Measurements from ENCODE around the gene ZDHHC23.
A peak's percentile ranks its signal among the peaks of the same experiment; 100 is the strongest.

ZDHHC23 gene

DNA sequence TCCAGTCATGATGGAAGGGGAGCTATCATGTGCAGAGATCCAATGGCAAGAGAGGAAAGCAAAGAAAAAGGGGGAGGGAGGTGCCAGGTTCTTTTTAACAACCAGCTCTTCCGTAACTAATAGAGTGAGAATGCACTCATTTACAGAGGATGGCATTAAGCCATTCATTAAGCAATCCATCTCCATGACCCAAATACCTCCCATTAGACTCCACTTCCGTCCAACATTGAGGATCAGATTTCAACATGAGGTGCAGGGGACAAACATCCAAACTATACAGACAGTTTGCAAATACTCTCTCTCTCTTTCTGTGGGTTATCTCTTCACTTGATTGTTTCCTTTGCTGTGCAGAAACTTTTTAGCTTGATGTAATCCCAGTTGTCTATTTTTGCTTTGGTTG, 21.2 kb downstream of the ZDHHC23 start:
- peak; percentile 50 for TF ChIP-seq NFIC (IDR thresholded peaks at IDR 0.05)
- TF ChIP-seq EP300 (IDR thresholded peaks at IDR 0.05; ENCODE audit: borderline replicate concordance): no peak
- no peak for TF ChIP-seq FOXM1 (IDR thresholded peaks at IDR 0.05; ENCODE audit: borderline replicate concordance, low read depth)
- TF ChIP-seq RAD21 (IDR thresholded peaks at IDR 0.05; ENCODE audit: low read depth): no peak
- TF ChIP-seq CREB1 (IDR thresholded peaks at IDR 0.05; ENCODE audit: low read depth): no peak
- TF ChIP-seq CEBPB (IDR thresholded peaks at IDR 0.05): peak; percentile 84
- no peak for TF ChIP-seq YY1 (IDR thresholded peaks at IDR 0.05; ENCODE audit: low read depth)
- TF ChIP-seq TCF12 (IDR thresholded peaks at IDR 0.05; ENCODE audit: low read depth): no peak

DNA sequence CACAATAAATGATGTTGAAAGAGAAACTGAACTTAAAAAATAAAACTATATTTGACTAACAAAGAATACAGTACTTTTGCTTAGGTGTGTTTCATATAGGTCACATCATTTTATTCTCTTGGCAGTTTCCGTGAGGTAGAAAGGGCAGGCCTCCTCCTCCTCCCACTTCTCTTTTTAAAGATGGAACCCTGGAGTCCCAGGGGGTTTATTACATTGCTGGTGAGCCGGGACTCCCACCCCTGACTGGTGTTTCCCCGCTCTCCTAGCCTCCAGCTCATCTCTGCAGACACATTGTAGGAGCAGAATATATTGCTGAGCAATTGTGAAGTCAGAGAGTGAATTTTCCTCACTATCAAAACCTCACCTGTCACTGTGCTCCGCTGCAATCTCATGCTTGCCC, 30.0 kb downstream of the ZDHHC23 start:
- TF ChIP-seq ZBTB7A (IDR thresholded peaks at IDR 0.05; ENCODE audit: low read depth) (no peak), YY1 (IDR thresholded peaks at IDR 0.05; ENCODE audit: low read depth) (no peak), TEAD4 (IDR thresholded peaks at IDR 0.05) (no peak), CREB1 (IDR thresholded peaks at IDR 0.05; ENCODE audit: low read depth) (no peak), TCF12 (IDR thresholded peaks at IDR 0.05; ENCODE audit: low read depth) (no peak), NFIC (IDR thresholded peaks at IDR 0.05) (no peak), RAD21 (IDR thresholded peaks at IDR 0.05; ENCODE audit: low read depth) (no peak), CEBPB (IDR thresholded peaks at IDR 0.05) (no peak), EP300 (IDR thresholded peaks at IDR 0.05; ENCODE audit: borderline replicate concordance) (no peak)
- TF ChIP-seq, protein P1, sequence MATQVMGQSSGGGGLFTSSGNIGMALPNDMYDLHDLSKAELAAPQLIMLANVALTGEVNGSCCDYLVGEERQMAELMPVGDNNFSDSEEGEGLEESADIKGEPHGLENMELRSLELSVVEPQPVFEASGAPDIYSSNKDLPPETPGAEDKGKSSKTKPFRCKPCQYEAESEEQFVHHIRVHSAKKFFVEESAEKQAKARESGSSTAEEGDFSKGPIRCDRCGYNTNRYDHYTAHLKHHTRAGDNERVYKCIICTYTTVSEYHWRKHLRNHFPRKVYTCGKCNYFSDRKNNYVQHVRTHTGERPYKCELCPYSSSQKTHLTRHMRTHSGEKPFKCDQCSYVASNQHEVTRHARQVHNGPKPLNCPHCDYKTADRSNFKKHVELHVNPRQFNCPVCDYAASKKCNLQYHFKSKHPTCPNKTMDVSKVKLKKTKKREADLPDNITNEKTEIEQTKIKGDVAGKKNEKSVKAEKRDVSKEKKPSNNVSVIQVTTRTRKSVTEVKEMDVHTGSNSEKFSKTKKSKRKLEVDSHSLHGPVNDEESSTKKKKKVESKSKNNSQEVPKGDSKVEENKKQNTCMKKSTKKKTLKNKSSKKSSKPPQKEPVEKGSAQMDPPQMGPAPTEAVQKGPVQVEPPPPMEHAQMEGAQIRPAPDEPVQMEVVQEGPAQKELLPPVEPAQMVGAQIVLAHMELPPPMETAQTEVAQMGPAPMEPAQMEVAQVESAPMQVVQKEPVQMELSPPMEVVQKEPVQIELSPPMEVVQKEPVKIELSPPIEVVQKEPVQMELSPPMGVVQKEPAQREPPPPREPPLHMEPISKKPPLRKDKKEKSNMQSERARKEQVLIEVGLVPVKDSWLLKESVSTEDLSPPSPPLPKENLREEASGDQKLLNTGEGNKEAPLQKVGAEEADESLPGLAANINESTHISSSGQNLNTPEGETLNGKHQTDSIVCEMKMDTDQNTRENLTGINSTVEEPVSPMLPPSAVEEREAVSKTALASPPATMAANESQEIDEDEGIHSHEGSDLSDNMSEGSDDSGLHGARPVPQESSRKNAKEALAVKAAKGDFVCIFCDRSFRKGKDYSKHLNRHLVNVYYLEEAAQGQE (IDR thresholded peaks at IDR 0.05; ENCODE audit: low read depth): no peak

DNA sequence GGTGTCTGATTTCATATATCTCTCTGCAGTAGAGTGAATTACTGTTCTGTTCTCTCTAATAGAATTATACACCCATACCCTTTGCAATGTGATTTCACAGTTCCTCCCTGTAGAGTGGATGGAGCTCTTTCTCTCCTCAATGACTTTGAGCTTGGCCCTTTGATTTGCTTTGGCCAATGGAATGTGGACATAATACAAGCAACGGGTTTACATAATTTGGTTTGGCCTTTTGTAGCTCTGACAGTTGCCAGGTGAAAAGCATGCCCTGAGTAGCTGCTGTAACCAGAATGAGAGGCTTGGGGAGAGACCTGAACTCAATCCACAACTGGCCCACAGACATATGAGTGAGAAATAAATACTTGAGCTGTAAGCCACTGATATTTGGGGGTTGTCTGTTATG, 32.1 kb downstream of the ZDHHC23 start:
- no peak for TF ChIP-seq TEAD4 (IDR thresholded peaks at IDR 0.05)
- no peak for TF ChIP-seq EP300 (IDR thresholded peaks at IDR 0.05; ENCODE audit: borderline replicate concordance)
- TF ChIP-seq CEBPB (IDR thresholded peaks at IDR 0.05): no peak
- TF ChIP-seq, protein P1 (IDR thresholded peaks at IDR 0.05; ENCODE audit: low read depth): no peak
- no peak for TF ChIP-seq FOXM1 (IDR thresholded peaks at IDR 0.05; ENCODE audit: borderline replicate concordance, low read depth)
- no peak for TF ChIP-seq CREB1 (IDR thresholded peaks at IDR 0.05; ENCODE audit: low read depth)
- TF ChIP-seq NFIC (IDR thresholded peaks at IDR 0.05): no peak
- no peak for TF ChIP-seq TCF12 (IDR thresholded peaks at IDR 0.05; ENCODE audit: low read depth)
- TF ChIP-seq YY1 (IDR thresholded peaks at IDR 0.05; ENCODE audit: low read depth): no peak
- no peak for TF ChIP-seq RAD21 (IDR thresholded peaks at IDR 0.05; ENCODE audit: low read depth)
- no peak for TF ChIP-seq EGR1 (IDR thresholded peaks at IDR 0.05)

DNA sequence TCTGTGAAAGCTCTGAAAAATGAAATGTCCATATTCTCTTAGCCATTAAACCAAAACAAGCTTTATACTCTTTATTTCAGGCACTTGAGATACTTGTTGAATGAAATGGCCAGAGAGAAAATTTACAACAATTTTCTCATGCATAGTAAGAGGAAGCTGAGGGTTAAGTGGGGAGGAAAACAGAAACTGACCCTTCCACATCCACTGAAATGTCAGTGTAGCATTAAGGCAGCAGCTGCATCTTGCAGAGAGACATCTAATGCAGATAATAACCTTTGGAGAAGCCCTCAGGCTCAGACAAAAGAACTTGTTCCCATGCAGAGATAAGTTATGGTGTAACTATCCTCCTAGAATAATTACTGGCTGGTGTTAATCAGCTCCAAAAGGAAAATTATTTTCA, 34.0 kb downstream of the ZDHHC23 start:
- TF ChIP-seq, protein P2, sequence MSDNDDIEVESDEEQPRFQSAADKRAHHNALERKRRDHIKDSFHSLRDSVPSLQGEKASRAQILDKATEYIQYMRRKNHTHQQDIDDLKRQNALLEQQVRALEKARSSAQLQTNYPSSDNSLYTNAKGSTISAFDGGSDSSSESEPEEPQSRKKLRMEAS (IDR thresholded peaks at IDR 0.05): no peak
- TF ChIP-seq TEAD4 (IDR thresholded peaks at IDR 0.05) (no peak), TAF1 (IDR thresholded peaks at IDR 0.05; ENCODE audit: low read depth) (no peak)

DNA sequence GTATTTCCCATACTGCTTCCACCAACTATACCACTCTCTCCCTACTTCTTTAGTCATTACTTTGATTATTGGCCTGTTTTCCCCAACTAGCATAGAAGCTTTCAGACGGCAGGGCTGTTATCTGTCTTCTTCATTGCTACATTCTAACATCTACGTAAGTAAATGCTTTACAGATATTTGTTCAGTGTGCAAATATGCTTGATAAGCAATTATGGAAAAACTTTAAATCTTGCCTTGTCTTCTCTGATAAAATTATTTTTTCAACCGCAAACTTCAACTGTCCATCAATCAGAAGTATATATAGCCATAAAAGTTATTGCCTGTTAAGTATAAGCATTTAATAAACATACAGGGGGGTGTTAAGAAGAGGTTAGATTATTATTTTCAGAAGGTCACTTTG, 35.7 kb downstream of the ZDHHC23 start:
- no peak for TF ChIP-seq ZBTB7A (IDR thresholded peaks at IDR 0.05; ENCODE audit: low read depth)
- TF ChIP-seq CREB1 (IDR thresholded peaks at IDR 0.05; ENCODE audit: low read depth): no peak
- TF ChIP-seq, protein P3, sequence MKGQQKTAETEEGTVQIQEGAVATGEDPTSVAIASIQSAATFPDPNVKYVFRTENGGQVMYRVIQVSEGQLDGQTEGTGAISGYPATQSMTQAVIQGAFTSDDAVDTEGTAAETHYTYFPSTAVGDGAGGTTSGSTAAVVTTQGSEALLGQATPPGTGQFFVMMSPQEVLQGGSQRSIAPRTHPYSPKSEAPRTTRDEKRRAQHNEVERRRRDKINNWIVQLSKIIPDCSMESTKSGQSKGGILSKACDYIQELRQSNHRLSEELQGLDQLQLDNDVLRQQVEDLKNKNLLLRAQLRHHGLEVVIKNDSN (IDR thresholded peaks at IDR 0.05): no peak
- no peak for TF ChIP-seq YY1 (IDR thresholded peaks at IDR 0.05; ENCODE audit: low read depth)
- no peak for TF ChIP-seq TAF1 (IDR thresholded peaks at IDR 0.05; ENCODE audit: low read depth)
- no peak for TF ChIP-seq CEBPB (IDR thresholded peaks at IDR 0.05)
- no peak for TF ChIP-seq FOXM1 (IDR thresholded peaks at IDR 0.05; ENCODE audit: borderline replicate concordance, low read depth)
- TF ChIP-seq EP300 (IDR thresholded peaks at IDR 0.05; ENCODE audit: borderline replicate concordance): no peak
- no peak for TF ChIP-seq NFIC (IDR thresholded peaks at IDR 0.05)
- TF ChIP-seq, protein P1 (IDR thresholded peaks at IDR 0.05; ENCODE audit: low read depth): no peak
- TF ChIP-seq RAD21 (IDR thresholded peaks at IDR 0.05; ENCODE audit: low read depth): no peak
- TF ChIP-seq, protein P2 (IDR thresholded peaks at IDR 0.05): no peak
- no peak for TF ChIP-seq EGR1 (IDR thresholded peaks at IDR 0.05)
- no peak for TF ChIP-seq TEAD4 (IDR thresholded peaks at IDR 0.05)

Data from Ishikawa (cell line).